SK-N-SH (cell line): ENCODE measurements around the gene C1QTNF4.
"Not testable (repeated sequence)": the region's sequence is repeated elsewhere in the genome, so short reads cannot be mapped to it uniquely, and the experiment has no call there.

Source experiments
- CHD2 ChIP-seq: fragments of 150-350 bp; IDR thresholded peaks from 2 replicates; pipeline ENCODE4 v1.6.1; 2018; ENCODE audit warnings: low read length; ENCODE audit not compliant: partially characterized antibody
- EZH2phosphoT487 ChIP-seq: fragments of 200-600 bp; sonication (generic); IDR thresholded peaks from 2 replicates; pipeline ENCODE4 v1.6.1; 2017; ENCODE audit warnings: low read depth, mixed run types, mild to moderate bottlenecking, antibody characterized with exemption, moderate library complexity, borderline replicate concordance
- FOXJ3 ChIP-seq: sonication (generic); formaldehyde crosslinking; IDR thresholded peaks from 2 replicates; pipeline ENCODE4 v1.5.1; 2020; ENCODE audit warnings: mild to moderate bottlenecking, missing genetic modification reagents
- MXI1 ChIP-seq: IDR thresholded peaks from 2 replicates; pipeline ENCODE4 v1.6.1; 2012; ENCODE audit warnings: mild to moderate bottlenecking, low read depth, low read length, improper control_type of control experiment
- NRF1 ChIP-seq: IDR thresholded peaks from 2 replicates; pipeline ENCODE4 v1.6.1; 2012; ENCODE audit warnings: low read depth, mild to moderate bottlenecking, low read length
- POLR2AphosphoS5 ChIP-seq: IDR thresholded peaks from 2 replicates; pipeline ENCODE4 v1.6.1; 2012; ENCODE audit warnings: low read depth, low read length
- RAD21 ChIP-seq: IDR thresholded peaks from 2 replicates; pipeline ENCODE4 v1.6.1; 2012; ENCODE audit warnings: mild to moderate bottlenecking, low read length
- RCOR1 ChIP-seq: fragments of 150-350 bp; IDR thresholded peaks from 2 replicates; pipeline ENCODE4 v1.6.1; 2017; ENCODE audit warnings: antibody characterized with exemption, low read length
- SIN3A ChIP-seq: IDR thresholded peaks from 2 replicates; pipeline ENCODE4 v1.6.1; 2012; ENCODE audit warnings: low read depth, mild to moderate bottlenecking, low read length, moderate library complexity, borderline replicate concordance
- TF ChIP-seq, protein P1 (sequence below): fragments of 200-600 bp; sonication (generic); IDR thresholded peaks from 2 replicates; pipeline ENCODE4 v1.6.1; 2017; ENCODE audit warnings: antibody characterized with exemption, mild to moderate bottlenecking, moderate library complexity
- TF ChIP-seq, protein P2 (sequence below): IDR thresholded peaks from 2 replicates; pipeline ENCODE4 v1.4.0; 2012; ENCODE audit warnings: low read depth
- TF ChIP-seq, protein P3 (sequence below): fragments of 150-350 bp; IDR thresholded peaks from 2 replicates; pipeline ENCODE4 v1.6.1; 2017; ENCODE audit warnings: antibody characterized with exemption, low read length, low read depth, borderline replicate concordance
- TF ChIP-seq, protein P4 (sequence below): IDR thresholded peaks from 2 replicates; pipeline ENCODE4 v1.6.1; 2012; ENCODE audit warnings: mild to moderate bottlenecking, low read depth, low read length, moderate library complexity
- TF ChIP-seq, protein P5 (sequence below): IDR thresholded peaks from 2 replicates; pipeline ENCODE4 v1.4.0; 2012; ENCODE audit warnings: low read depth, borderline replicate concordance

DNA sequence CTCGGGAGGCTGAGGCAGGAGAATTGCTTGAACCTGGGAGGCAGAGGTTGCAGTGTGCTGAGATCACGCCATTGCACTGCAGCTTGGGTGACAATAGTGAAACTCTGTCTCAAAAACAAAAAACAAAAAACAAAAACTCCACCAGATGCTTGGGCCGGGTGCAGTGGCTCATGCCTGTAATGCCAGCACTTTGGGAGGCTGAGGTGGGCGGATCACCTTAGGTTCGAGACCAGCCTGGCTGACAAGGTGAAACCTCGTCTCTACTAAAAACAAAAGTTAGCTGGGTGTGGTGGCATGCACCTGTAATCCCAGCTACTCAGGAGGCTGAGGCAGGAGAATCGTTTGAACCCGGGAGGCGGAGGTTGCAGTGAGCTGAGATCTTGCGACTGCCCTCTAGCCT, 29.8 kb downstream of the C1QTNF4 start:
- TF ChIP-seq, protein P1, sequence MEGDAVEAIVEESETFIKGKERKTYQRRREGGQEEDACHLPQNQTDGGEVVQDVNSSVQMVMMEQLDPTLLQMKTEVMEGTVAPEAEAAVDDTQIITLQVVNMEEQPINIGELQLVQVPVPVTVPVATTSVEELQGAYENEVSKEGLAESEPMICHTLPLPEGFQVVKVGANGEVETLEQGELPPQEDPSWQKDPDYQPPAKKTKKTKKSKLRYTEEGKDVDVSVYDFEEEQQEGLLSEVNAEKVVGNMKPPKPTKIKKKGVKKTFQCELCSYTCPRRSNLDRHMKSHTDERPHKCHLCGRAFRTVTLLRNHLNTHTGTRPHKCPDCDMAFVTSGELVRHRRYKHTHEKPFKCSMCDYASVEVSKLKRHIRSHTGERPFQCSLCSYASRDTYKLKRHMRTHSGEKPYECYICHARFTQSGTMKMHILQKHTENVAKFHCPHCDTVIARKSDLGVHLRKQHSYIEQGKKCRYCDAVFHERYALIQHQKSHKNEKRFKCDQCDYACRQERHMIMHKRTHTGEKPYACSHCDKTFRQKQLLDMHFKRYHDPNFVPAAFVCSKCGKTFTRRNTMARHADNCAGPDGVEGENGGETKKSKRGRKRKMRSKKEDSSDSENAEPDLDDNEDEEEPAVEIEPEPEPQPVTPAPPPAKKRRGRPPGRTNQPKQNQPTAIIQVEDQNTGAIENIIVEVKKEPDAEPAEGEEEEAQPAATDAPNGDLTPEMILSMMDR, result not testable (repeated sequence)
- not testable (repeated sequence) for TF ChIP-seq RAD21; RCOR1; EZH2phosphoT487; SIN3A; POLR2AphosphoS5; FOXJ3 (CRISPR knock-in tag); MXI1; CHD2; NRF1
- TF ChIP-seq, protein P2, sequence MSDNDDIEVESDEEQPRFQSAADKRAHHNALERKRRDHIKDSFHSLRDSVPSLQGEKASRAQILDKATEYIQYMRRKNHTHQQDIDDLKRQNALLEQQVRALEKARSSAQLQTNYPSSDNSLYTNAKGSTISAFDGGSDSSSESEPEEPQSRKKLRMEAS, result not testable (repeated sequence)
- TF ChIP-seq, protein P3, sequence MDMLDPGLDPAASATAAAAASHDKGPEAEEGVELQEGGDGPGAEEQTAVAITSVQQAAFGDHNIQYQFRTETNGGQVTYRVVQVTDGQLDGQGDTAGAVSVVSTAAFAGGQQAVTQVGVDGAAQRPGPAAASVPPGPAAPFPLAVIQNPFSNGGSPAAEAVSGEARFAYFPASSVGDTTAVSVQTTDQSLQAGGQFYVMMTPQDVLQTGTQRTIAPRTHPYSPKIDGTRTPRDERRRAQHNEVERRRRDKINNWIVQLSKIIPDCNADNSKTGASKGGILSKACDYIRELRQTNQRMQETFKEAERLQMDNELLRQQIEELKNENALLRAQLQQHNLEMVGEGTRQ, result not testable (repeated sequence)
- TF ChIP-seq, protein P4, sequence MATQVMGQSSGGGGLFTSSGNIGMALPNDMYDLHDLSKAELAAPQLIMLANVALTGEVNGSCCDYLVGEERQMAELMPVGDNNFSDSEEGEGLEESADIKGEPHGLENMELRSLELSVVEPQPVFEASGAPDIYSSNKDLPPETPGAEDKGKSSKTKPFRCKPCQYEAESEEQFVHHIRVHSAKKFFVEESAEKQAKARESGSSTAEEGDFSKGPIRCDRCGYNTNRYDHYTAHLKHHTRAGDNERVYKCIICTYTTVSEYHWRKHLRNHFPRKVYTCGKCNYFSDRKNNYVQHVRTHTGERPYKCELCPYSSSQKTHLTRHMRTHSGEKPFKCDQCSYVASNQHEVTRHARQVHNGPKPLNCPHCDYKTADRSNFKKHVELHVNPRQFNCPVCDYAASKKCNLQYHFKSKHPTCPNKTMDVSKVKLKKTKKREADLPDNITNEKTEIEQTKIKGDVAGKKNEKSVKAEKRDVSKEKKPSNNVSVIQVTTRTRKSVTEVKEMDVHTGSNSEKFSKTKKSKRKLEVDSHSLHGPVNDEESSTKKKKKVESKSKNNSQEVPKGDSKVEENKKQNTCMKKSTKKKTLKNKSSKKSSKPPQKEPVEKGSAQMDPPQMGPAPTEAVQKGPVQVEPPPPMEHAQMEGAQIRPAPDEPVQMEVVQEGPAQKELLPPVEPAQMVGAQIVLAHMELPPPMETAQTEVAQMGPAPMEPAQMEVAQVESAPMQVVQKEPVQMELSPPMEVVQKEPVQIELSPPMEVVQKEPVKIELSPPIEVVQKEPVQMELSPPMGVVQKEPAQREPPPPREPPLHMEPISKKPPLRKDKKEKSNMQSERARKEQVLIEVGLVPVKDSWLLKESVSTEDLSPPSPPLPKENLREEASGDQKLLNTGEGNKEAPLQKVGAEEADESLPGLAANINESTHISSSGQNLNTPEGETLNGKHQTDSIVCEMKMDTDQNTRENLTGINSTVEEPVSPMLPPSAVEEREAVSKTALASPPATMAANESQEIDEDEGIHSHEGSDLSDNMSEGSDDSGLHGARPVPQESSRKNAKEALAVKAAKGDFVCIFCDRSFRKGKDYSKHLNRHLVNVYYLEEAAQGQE, result not testable (repeated sequence)
- TF ChIP-seq, protein P5, sequence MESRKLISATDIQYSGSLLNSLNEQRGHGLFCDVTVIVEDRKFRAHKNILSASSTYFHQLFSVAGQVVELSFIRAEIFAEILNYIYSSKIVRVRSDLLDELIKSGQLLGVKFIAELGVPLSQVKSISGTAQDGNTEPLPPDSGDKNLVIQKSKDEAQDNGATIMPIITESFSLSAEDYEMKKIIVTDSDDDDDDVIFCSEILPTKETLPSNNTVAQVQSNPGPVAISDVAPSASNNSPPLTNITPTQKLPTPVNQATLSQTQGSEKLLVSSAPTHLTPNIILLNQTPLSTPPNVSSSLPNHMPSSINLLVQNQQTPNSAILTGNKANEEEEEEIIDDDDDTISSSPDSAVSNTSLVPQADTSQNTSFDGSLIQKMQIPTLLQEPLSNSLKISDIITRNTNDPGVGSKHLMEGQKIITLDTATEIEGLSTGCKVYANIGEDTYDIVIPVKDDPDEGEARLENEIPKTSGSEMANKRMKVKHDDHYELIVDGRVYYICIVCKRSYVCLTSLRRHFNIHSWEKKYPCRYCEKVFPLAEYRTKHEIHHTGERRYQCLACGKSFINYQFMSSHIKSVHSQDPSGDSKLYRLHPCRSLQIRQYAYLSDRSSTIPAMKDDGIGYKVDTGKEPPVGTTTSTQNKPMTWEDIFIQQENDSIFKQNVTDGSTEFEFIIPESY, result not testable (repeated sequence)
